ENCODE results near the gene OR7C1. TPM values are rescaled to one million over a fixed set of nuclear protein-coding genes. Genes with fewer than 3 reads are reported as not detected.
"Not testable (repeated sequence)": the region's sequence is repeated elsewhere in the genome, so short reads cannot be mapped to it uniquely, and the experiment has no call there.

The OR7C1 gene
- total RNA-seq, 1 experiment from 2014 or later: not detected

- peak overlapping the region; percentile 70; the same call in 1 of the 2 replicates for H3K27ac Mint-ChIP-seq
- TF ChIP-seq ZNF121 (CRISPR knock-in tag; IDR thresholded peaks at IDR 0.05) (peak; percentile 40; the same call in 1 of the 2 replicates), CTCF (IDR thresholded peaks at IDR 0.05) (peak; percentile 84), OVOL2 (CRISPR knock-in tag; IDR thresholded peaks at IDR 0.05; ENCODE audit: borderline replicate concordance) (no peak)
- POLR2A ChIA-PET: interaction anchor here (0.7 kb wide), 1 partner anchor 162 kb away, joined by 3 read pairs; no protein-coding TSS in a partner anchor
These were observed 48.5 kb downstream of the OR7C1 start for GRCh38 chr19:14786421-14786851.

GRCh38 chr19:14785102-14785793 is 49.7 kb downstream of the OR7C1 start:
- H3K4me1 Mint-ChIP-seq; H3K27me3 Mint-ChIP-seq (ENCODE audit: low read depth); POLR2A ChIA-PET; H3K9me3 Mint-ChIP-seq; H3K27ac Mint-ChIP-seq; ATAC-seq; DNase-seq (ENCODE audit: low spot score); H3K36me3 Mint-ChIP-seq; H3K4me3 Mint-ChIP-seq: not testable (repeated sequence)
- CTCF ChIA-PET: interaction anchor here (0.6 to 2.3 kb wide), 19 partner anchors 9 to 446 kb away, joined by 3 to 36 read pairs (median 5); partner anchors contain the start of gene OR7A17

More at GRCh38 chr19:14786421-14786851, 48.5 kb downstream of the OR7C1 start:
- 0 out of 2 replicates have a peak, but pooled peaks cover 4% of the 10 kb centered on the region for H3K27me3 Mint-ChIP-seq (ENCODE audit: low read depth)
- H3K4me1 Mint-ChIP-seq: peaks cover 10% of the 10 kb centered on the region
- CTCF ChIA-PET: interaction anchor here (0.6 to 2.9 kb wide), 52 partner anchors 9 to 692 kb away, joined by 3 to 36 read pairs (median 5); partner anchors contain the start of genes ADGRE2, NDUFB7, OR7A17 and OR7A5
- no peaks in the 10 kb centered on the region for H3K36me3 Mint-ChIP-seq
- H3K9me3 Mint-ChIP-seq: no peaks in the 10 kb centered on the region
- DNase-seq (ENCODE audit: low spot score) (peak; percentile 78), ATAC-seq (peak; percentile 94)
- peak overlapping the region; percentile 53 for H3K4me3 Mint-ChIP-seq

- CTCF ChIA-PET: interaction anchor here (0.8 to 1.3 kb wide), 2 partner anchors 8 to 26 kb away, joined by 4 read pairs; no protein-coding TSS in a partner anchor
- H3K9me3 Mint-ChIP-seq; H3K4me1 Mint-ChIP-seq; DNase-seq (ENCODE audit: low spot score); ATAC-seq; H3K4me3 Mint-ChIP-seq; H3K27ac Mint-ChIP-seq; H3K36me3 Mint-ChIP-seq; POLR2A ChIA-PET; H3K27me3 Mint-ChIP-seq (ENCODE audit: low read depth): not testable (repeated sequence)
These were observed 50.3 kb downstream of the OR7C1 start for GRCh38 chr19:14784730-14785101.

- ChIA-PET CTCF (interaction anchor here (1.1 kb wide), 1 partner anchor 210 kb away, joined by 5 read pairs; no protein-coding TSS in a partner anchor), POLR2A (interaction anchor here (0.6 kb wide), 1 partner anchor 25 kb away, joined by 3 read pairs; no protein-coding TSS in a partner anchor)
- not testable (repeated sequence) for ATAC-seq; DNase-seq (ENCODE audit: low spot score); H3K4me3 Mint-ChIP-seq; H3K9me3 Mint-ChIP-seq; H3K27ac Mint-ChIP-seq; H3K27me3 Mint-ChIP-seq (ENCODE audit: low read depth); H3K36me3 Mint-ChIP-seq
- H3K4me1 Mint-ChIP-seq: peaks cover 15% of the 10 kb centered on the region
These were observed 51.5 kb downstream of the OR7C1 start for GRCh38 chr19:14783410-14783998.

- no peaks in the 10 kb centered on the region for H3K9me3 Mint-ChIP-seq
- no peaks in the 10 kb centered on the region for H3K36me3 Mint-ChIP-seq
- no peak overlapping the region for H3K4me3 Mint-ChIP-seq
- DNase-seq (ENCODE audit: low spot score) (no peak), ATAC-seq (no peak)
- ChIA-PET CTCF (interaction anchor here (1.1 kb wide), 1 partner anchor 209 kb away, joined by 5 read pairs; no protein-coding TSS in a partner anchor), POLR2A (interaction anchor here (0.6 kb wide), 1 partner anchor 24 kb away, joined by 3 read pairs; no protein-coding TSS in a partner anchor)
- peaks cover 15% of the 10 kb centered on the region for H3K4me1 Mint-ChIP-seq
- H3K27ac Mint-ChIP-seq: no peak overlapping the region
- H3K27me3 Mint-ChIP-seq (ENCODE audit: low read depth): peaks cover under 1% of the 10 kb centered on the region; the same call in 1 of the 2 replicates
- TF ChIP-seq NR1H2 (CRISPR knock-in tag; IDR thresholded peaks at IDR 0.05) (no peak), CBFB (CRISPR knock-in tag; IDR thresholded peaks at IDR 0.05; ENCODE audit: low read depth) (no peak), NFE2L1 (CRISPR knock-in tag; IDR thresholded peaks at IDR 0.05) (no peak), ZNF396 (CRISPR knock-in tag; IDR thresholded peaks at IDR 0.05; ENCODE audit: borderline replicate concordance) (no peak), SMAD3 (CRISPR knock-in tag; IDR thresholded peaks at IDR 0.05; ENCODE audit: borderline replicate concordance) (no peak), ERG (CRISPR knock-in tag; IDR thresholded peaks at IDR 0.05) (no peak), TEAD1 (CRISPR knock-in tag; IDR thresholded peaks at IDR 0.05) (no peak), ZNF317 (CRISPR knock-in tag; IDR thresholded peaks at IDR 0.05; ENCODE audit: borderline replicate concordance, low read depth) (no peak), MXD4 (CRISPR knock-in tag; IDR thresholded peaks at IDR 0.05; ENCODE audit: borderline replicate concordance) (no peak), ZNF121 (CRISPR knock-in tag; IDR thresholded peaks at IDR 0.05) (no peak), IRF2 (CRISPR knock-in tag; IDR thresholded peaks at IDR 0.05; ENCODE audit: borderline replicate concordance, low read depth) (no peak), E2F5 (CRISPR knock-in tag; IDR thresholded peaks at IDR 0.05) (no peak), TCF7 (CRISPR knock-in tag; IDR thresholded peaks at IDR 0.05; ENCODE audit: low read depth) (no peak), KAT7 (CRISPR knock-in tag; IDR thresholded peaks at IDR 0.05; ENCODE audit: borderline replicate concordance) (no peak), ZNF671 (CRISPR knock-in tag; IDR thresholded peaks at IDR 0.05) (no peak), CREM (CRISPR knock-in tag; IDR thresholded peaks at IDR 0.05) (no peak)
These were observed 52.2 kb downstream of the OR7C1 start for GRCh38 chr19:14782626-14783409.

Measured in WTC11 (cell line).